Spleen (tissue), 7 donors: ENCODE measurements around the gene C18orf63.

Experiments used
- POLR2AphosphoS5 ChIP-seq, 3 donors: sonication (generic); formaldehyde crosslinking; IDR thresholded peaks; one replicate each; pipeline ENCODE4 v1.5.1; 2017; ENCODE audit warnings: antibody characterized with exemption in 3 of 3
- TF ChIP-seq, protein P1 (sequence below), 11 experiments: fragments of 200-600 bp in 7 of 11; fragments of 450-650 bp in 4 of 11; sonication (generic) in 4 of 11; IDR thresholded peaks in 8 of 11; conservative IDR thresholded peaks in 3 of 11; 1 replicate in 7 of 11; 2 replicates in 4 of 11; pipeline versions ENCODE4 v1.4.0 to v1.8.0; 2016 to 2021; ENCODE audit warnings: antibody characterized with exemption in 11 of 11, inconsistent platforms in 4 of 11, mild to moderate bottlenecking in 1 of 11
- donor health status: DM: no; HTN: no; CAD: no; lungs with moderate emphysema.
- donor health status: DM: no; HTN: no; CAD: no.
- donor health status: DM: no; HTN: no; CAD: no.

DNA sequence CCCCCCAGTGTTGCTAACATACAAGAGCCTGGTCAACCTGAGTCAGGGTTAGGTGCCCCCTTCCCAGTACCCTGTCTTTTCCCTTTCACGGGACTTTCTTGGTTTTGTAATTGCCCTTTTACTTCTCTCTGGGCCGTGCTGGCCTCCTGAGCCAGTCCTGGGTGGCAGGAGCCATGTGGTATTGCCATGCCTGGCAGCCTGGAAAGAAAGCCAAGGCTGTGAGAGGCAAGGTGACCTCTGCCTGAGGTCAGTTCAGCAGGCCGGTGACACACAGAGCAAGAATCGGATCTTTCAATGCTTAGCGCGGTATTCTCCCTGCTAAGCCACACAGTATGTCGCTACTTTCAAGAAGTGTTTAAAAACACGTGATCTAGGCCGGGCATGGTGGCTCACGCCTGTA, 52.3 kb downstream of the C18orf63 start:
- TF ChIP-seq, protein P1, sequence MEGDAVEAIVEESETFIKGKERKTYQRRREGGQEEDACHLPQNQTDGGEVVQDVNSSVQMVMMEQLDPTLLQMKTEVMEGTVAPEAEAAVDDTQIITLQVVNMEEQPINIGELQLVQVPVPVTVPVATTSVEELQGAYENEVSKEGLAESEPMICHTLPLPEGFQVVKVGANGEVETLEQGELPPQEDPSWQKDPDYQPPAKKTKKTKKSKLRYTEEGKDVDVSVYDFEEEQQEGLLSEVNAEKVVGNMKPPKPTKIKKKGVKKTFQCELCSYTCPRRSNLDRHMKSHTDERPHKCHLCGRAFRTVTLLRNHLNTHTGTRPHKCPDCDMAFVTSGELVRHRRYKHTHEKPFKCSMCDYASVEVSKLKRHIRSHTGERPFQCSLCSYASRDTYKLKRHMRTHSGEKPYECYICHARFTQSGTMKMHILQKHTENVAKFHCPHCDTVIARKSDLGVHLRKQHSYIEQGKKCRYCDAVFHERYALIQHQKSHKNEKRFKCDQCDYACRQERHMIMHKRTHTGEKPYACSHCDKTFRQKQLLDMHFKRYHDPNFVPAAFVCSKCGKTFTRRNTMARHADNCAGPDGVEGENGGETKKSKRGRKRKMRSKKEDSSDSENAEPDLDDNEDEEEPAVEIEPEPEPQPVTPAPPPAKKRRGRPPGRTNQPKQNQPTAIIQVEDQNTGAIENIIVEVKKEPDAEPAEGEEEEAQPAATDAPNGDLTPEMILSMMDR (IDR thresholded peaks at IDR 0.05 in 8 of 11, conservative IDR thresholded peaks at IDR 0.05 in 3 of 11): no peak
- no peak for TF ChIP-seq POLR2AphosphoS5 (IDR thresholded peaks at IDR 0.05)
